ENCODE data around the gene GABBR1.

- TF ChIP-seq CTCF (IDR thresholded peaks at IDR 0.05) (no peak), POLR2A (IDR thresholded peaks at IDR 0.05) (no peak)
Observed at GRCh38 chr6:29567991-29568390, 65.0 kb downstream of the GABBR1 start.
